Measurements from ENCODE around the gene SPATA25.

- TF ChIP-seq CTCF (conservative IDR thresholded peaks at IDR 0.05; ENCODE audit: low read depth, low read length), result no peak
- TF ChIP-seq EZH2 (IDR thresholded peaks at IDR 0.05; ENCODE audit: low read length, unreplicated experiment), result no peak
Observed at GRCh38 chr20:45897692-45898091, 10.3 kb upstream of the SPATA25 start.
